Anterior cingulate cortex (tissue), 58 donors: ENCODE measurements around the gene PI4KA.
"Not testable (repeated sequence)": the region's sequence is repeated elsewhere in the genome, so short reads cannot be mapped to it uniquely, and the experiment has no call there.

Experiments
- DNase-seq, 58 donors: peaks; one replicate each; lab custom pipeline; 2025; lab: John Stamatoyannopoulos, UW

Gene PI4KA

GRCh38 chr22:20675613-20676012, 183.0 kb downstream of the PI4KA start:
- not testable (repeated sequence) for DNase-seq

DNA sequence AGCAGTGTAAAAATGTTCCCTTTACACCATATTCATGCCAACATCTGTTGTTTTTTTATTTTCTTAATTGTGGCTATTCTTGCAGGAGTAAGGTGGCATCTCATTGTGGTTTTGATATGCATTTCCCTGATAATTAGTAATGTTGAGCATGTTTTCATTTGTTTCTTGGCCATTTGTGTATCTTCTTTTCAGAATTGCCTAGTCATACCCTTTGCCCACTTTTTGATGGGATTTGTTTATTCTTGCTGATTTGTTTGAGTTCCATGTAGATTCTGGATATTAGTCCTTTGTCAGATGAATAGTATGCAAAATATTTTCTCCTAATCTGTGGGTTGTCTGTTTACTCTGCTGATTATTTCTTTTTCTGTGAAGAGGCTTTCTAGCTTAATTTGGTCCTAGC, 183.6 kb downstream of the PI4KA start:
- no peak for DNase-seq

GRCh38 chr22:20673295-20674195, 185.1 kb downstream of the PI4KA start:
- no peak for DNase-seq

- no peak for DNase-seq
These were observed 185.9 kb downstream of the PI4KA start for GRCh38 chr22:20672732-20673131.

- no peak for DNase-seq
These were observed 186.6 kb downstream of the PI4KA start for GRCh38 chr22:20672082-20672424.

- no peak for DNase-seq
These were observed 187.1 kb downstream of the PI4KA start for GRCh38 chr22:20671409-20672081.

DNA sequence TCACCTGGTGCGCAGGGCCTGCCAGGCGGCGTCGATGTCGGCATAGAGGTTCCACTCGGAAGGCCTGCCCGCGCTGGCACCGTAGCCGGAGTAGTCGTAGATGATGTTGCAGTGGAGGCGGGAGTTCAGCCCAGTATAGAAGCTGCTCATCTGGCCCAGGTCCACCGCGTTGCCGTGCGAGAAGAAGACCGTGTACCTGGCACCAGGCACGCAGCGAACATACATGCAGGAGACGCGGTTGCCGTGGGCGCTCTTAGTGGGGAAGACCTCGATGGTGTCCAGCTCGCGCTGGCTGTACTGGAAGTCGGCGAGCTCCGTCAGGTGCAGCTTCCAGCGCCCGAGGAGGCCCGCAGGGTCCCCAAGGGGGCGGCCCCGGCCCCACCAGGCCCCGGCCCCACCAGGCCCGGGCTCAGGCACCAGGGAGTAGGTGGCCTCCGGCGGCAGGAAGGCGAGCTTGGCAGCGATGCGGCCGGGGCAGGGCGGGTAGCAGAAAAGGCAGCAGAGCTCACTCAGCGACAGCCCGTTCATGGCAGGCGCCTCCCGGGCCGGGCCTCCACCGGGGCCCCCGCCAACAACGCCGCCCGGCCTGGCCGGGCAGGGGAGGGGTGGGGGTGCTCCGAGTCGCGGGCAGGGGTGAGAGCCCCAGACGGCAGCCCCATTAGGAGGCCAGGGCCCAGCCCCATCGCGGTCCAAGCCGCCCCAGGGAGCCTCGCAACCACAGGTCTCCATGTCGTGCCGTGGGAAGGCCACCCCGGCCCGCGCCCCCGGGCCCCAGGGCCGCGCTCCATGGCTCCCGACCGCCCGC, 188.0 kb downstream of the PI4KA start:
- DNase-seq, result not testable (repeated sequence)

- DNase-seq, result not testable (repeated sequence)
These were observed 188.7 kb downstream of the PI4KA start for GRCh38 chr22:20669884-20670283.

DNA sequence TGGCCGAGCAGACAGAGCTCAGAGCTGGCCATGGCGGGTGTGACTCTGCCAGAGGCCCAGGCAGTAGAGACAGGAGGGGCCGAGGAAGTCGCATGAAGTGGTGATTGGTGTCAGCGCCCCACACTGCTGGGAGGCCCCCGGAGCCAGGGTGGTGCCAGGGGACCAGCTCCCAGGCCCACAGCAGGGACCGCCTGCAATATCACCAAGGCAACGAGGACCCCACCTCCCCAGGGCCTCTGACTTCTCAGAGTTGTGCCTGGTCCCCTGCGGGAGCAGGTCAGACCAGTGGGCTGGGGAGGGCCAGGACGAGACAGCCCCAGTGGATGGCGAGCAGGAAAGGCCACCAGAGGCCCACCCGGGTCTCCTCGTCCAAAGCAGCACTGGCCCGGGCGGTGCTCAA, 189.1 kb downstream of the PI4KA start:
- not testable (repeated sequence) for DNase-seq

DNA sequence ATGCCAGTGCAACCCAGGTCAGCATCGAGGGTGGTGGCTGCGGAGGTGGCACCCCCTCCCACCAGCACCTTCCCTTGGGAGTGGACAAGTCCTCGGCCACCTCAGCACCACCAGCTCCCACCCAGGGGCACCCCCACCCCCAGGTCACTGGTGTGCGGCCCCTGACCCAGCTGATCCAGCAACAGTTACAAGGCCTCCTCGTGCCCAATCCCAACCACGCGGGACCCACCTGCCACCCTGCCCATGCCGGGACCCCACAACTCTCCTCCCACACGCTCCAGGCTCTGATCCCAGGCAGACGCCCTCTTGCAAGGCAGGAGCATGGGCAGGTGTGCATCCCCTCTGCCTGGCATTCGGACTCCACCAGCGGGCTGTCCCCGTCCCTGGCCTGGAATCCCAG, 189.8 kb downstream of the PI4KA start:
- DNase-seq, result not testable (repeated sequence)

- DNase-seq, result not testable (repeated sequence)
These were observed 190.4 kb downstream of the PI4KA start for GRCh38 chr22:20668226-20668625.

DNA sequence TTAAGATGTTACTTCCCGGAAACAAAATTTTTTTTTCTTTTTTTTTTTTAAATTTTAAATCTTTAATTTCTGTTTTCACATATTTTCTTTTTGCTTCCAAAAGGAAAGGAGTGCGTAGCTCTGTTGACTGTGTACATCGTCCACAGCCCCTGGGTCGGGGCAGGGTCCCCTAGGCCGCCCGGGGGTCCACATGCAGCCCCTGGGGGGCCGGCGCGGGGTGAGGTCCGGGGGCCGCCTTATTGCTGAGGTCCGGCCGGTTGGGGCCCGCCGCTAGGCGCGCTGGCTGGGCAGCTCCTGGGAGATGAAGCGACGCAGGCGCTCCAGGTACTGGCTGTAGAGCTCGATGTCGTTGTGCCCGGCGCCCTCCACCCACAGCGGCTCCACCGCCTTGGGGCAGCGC, 191.1 kb downstream of the PI4KA start:
- not testable (repeated sequence) for DNase-seq

GRCh38 chr22:20666560-20666959, 192.1 kb downstream of the PI4KA start:
- DNase-seq, result no peak

- DNase-seq, result no peak
These were observed 194.0 kb downstream of the PI4KA start for GRCh38 chr22:20664594-20664959.

DNA sequence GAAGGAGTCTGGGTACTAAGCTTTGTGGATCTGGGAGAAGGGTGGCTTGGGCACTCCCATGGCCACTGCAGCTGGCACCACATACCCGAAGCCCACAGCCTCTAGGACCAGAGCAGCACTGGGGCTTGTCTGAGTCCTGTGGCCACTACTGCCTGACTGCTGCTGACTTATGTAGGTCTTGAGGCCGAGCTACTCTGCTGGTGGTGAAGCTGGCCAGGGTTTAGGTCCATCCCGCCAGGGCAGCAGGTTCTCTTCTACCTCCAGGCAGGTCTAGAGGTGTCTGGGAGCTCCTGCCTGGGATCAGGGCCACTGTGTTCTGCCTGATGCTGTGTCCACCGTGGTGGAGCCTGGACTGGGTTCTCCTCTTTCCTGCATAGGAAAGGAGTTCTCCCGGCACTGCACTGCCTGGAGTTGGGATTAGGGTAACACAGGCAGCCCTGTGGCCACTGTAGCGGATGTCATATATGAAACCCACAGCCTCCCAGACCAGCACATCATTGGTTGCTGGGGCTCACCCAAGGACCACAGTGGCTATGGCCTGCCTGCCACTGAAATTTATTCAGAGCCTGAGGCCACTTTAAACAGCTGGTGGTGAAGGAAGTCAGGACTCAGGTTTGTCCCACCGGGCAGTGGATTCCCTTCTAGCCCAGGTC, 194.5 kb downstream of the PI4KA start:
- no peak for DNase-seq

DNA sequence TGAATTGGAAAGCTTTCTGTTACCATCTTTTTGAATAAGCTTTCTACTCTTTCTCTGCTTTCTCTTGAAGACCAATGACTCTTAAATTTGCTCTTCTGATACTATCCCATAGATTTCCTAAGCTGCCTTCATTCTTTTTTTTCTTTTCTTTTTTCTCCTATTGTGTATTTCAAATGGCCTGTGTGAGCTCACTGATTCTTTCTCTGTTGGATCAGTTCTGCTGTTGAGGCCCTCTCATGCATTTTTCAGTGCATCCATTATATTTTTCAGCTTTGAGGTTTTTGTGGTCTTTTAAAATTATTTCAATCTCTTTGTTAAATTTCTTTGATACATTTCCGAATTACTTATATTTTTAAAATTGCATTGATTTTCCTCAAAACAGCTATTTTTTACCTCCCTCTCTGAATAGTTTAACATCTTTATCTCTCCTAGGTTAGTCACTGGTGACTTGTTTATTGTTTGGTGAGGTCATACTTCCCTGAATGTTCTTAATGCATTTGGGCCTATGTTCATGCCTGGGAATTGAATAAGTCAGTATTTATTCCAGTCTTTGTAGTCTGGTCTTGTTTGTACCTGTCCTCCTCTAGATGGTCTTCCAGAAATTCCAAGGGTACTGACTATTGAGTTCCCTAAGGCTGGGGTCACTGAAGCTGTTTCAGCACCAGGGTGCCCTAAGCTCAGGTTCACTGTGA, 195.3 kb downstream of the PI4KA start:
- DNase-seq, result no peak

GRCh38 chr22:20662524-20663036, 196.0 kb downstream of the PI4KA start:
- DNase-seq, result not testable (repeated sequence)

GRCh38 chr22:20661473-20661872, 197.1 kb downstream of the PI4KA start:
- no peak for DNase-seq

- DNase-seq, result no peak
These were observed 198.1 kb downstream of the PI4KA start for GRCh38 chr22:20660441-20661054.
